ENCODE measurements around the gene CHMP5. TPM values are rescaled to one million over a fixed set of nuclear protein-coding genes. Genes with fewer than 3 reads are reported as not detected.
A peak's percentile ranks its signal among the peaks of the same experiment; 100 is the strongest.

CHMP5 gene
- total and polyA plus RNA-seq, 10 of the 15 experiments (the other 5 are each of a cell fraction or from before 2014, with no cell fraction given), result 40.3 to 179 (median 78.6) TPM

- no peak for TF ChIP-seq PBX3 (IDR thresholded peaks at IDR 0.05; ENCODE audit: insufficient replicate concordance, low read depth, low read length)
- TF ChIP-seq CBFB (IDR thresholded peaks at IDR 0.05; ENCODE audit: low read depth), result peak; percentile 48; the same call in 1 of the 2 replicates
- TF ChIP-seq BMI1 (IDR thresholded peaks at IDR 0.05; ENCODE audit: borderline replicate concordance), result no peak
- no peak for TF ChIP-seq MTA2 (IDR thresholded peaks at IDR 0.05; ENCODE audit: low read depth)
- TF ChIP-seq E2F8 (IDR thresholded peaks at IDR 0.05; ENCODE audit: low read depth, partially characterized antibody), result no peak
- TF ChIP-seq RAD51 (IDR thresholded peaks at IDR 0.05), result no peak
- TF ChIP-seq POLR2AphosphoS2 (IDR thresholded peaks at IDR 0.05; ENCODE audit: low read depth, low read length), result no peak
- no peak for TF ChIP-seq DPF2 (IDR thresholded peaks at IDR 0.05)
- TF ChIP-seq STAT1 (conservative IDR thresholded peaks at IDR 0.05), result no peak
Observed at GRCh38 chr9:33220681-33221567, 43.9 kb upstream of the CHMP5 start (continued).
